ENCODE measurements around the gene PEAK3. TPM values are rescaled to one million over a fixed set of nuclear protein-coding genes. Genes with fewer than 3 reads are reported as not detected.

PEAK3 gene
- polyA plus RNA-seq, 1 of the 3 experiments (the other 2 are of a cell fraction): not detected

DNA sequence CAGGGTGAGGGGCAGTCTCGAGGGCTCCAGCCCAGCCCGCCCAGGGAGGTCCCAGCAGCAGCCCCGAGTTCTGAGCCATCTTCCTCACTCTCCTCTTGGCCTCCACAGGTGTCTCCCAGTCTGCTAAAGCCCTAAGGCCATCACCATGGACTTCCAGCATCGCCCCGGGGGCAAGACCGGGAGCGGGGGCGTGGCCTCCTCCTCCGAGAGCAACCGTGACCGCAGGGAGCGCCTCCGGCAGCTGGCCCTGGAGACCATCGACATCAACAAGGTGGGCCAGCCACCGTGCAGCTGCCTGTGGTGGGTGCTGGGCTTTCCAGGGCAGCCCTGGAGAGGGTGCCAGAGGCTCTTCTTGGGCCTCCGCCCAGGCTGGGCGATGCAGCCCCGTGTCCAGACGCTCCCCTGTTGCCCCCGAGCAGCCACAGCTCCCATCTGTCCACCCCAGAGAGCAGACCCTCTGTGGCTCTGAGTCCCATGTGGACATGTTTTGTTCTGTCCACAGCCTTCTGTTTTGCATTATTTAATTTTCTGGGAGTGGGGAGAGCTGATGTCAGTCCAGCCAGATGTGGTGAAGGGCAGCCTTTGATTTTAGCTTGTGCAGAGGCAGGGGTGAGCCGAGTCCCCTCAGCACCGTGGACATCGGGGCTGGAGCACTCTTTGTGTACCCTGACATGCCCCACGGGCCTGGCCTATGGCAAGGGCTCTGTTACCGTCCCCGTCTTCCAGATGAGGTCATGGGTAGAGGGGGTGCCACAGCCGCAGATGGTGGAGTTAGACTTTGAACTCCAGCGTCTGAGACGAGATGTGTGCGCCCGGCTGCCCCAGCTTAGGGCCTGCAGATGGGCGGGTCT lies 38.5 kb downstream of the PEAK3 start:
- Histone ChIP-seq H3K4me1 (ENCODE audit: control insufficient read depth in 1 of 2, insufficient read depth in 2 of 2, low read depth in 1 of 2, low read length in 1 of 2) (peaks cover 20 to 71% of the 10 kb centered on the region in 2 experiments), H3K79me2 (ENCODE audit: insufficient read depth) (peaks cover 75% of the 10 kb centered on the region), H3K9me2 (no peaks in the 10 kb centered on the region), H4K20me1 (ENCODE audit: insufficient read depth) (peaks cover 76% of the 10 kb centered on the region), H3K4me3 (ENCODE audit: low read depth in 2 of 2, low read length in 1 of 2) (no peak overlapping the region; a peak in 1 of 4 replicates), H3K4me2 (no peak overlapping the region), H2AFZ (ENCODE audit: low read depth) (no peak overlapping the region), H3K9ac (no peak overlapping the region), H3K27ac (ENCODE audit: low read depth in 2 of 2, low read length in 1 of 2) (peak overlapping the region; percentile 13 to 81; a peak in 3 of 4 replicates), H3K27me3 (ENCODE audit: insufficient read depth) (no peaks in the 10 kb centered on the region), H3F3A (replicated peaks; ENCODE audit: insufficient read depth) (peaks cover 12% of the 10 kb centered on the region), H3K9me3 (no peaks in the 10 kb centered on the region), H3K36me3 (replicated peaks in 1 of 2; ENCODE audit: control insufficient read depth in 1 of 2, insufficient read depth in 2 of 2, low read length in 1 of 2) (peaks cover 27 to 45% of the 10 kb centered on the region in 2 experiments)
- TF ChIP-seq RAD21 (IDR thresholded peaks at IDR 0.05; ENCODE audit: low read length) (peak; percentile 64), POLR2AphosphoS5 (IDR thresholded peaks at IDR 0.05; ENCODE audit: low read depth, low read length) (0 out of 2 replicates have a peak, but pooled peaks have one; percentile 10), MAX (IDR thresholded peaks at IDR 0.05; ENCODE audit: low read depth) (no peak), EP300 (IDR thresholded peaks at IDR 0.05; ENCODE audit: borderline replicate concordance in 1 of 2, low read depth in 1 of 2, low read length in 1 of 2) (peak in 1 of 2 experiments; percentile 74; a peak in 2 of 4 replicates), MXI1 (IDR thresholded peaks at IDR 0.05; ENCODE audit: low read depth, low read length) (peak; percentile 91), NRF1 (IDR thresholded peaks at IDR 0.05; ENCODE audit: low read depth, low read length) (no peak), FOXJ3 (CRISPR knock-in tag; IDR thresholded peaks at IDR 0.05) (peak; percentile 67; the same call in 1 of the 2 replicates), JUND (IDR thresholded peaks at IDR 0.05) (no peak), TCF12 (IDR thresholded peaks at IDR 0.05) (peak; percentile 43; the same call in 1 of the 2 replicates), GATA2 (CRISPR knock-in tag; IDR thresholded peaks at IDR 0.05) (no peak), REST (IDR thresholded peaks at IDR 0.05; ENCODE audit: low read depth, low read length) (no peak), SMC3 (IDR thresholded peaks at IDR 0.05; ENCODE audit: low read depth, low read length) (peak; percentile 8; the same call in 1 of the 2 replicates), EZH2phosphoT487 (IDR thresholded peaks at IDR 0.05; ENCODE audit: borderline replicate concordance, low read depth) (no peak), TEAD4 (IDR thresholded peaks at IDR 0.05; ENCODE audit: borderline replicate concordance, insufficient read depth) (no peak), CHD2 (IDR thresholded peaks at IDR 0.05; ENCODE audit: low read length, partially characterized antibody) (peak; percentile 22), FOSL2 (IDR thresholded peaks at IDR 0.05; ENCODE audit: borderline replicate concordance, low read depth) (no peak), SIN3A (IDR thresholded peaks at IDR 0.05; ENCODE audit: borderline replicate concordance, low read depth, low read length) (peak; percentile 49; the same call in 1 of the 2 replicates), RCOR1 (IDR thresholded peaks at IDR 0.05; ENCODE audit: low read length) (peak; percentile 84)
- DNase-seq: peak; percentile 93
- CTCF ChIA-PET: interaction anchor here (0.6 to 10.4 kb wide), 17 partner anchors 10 to 155 kb away, joined by 3 to 121 read pairs (median 6); partner anchors contain the start of genes AP3D1, JSRP1 and LINGO3
- 79% methylated on average over 16 of the region's 32 CpGs for WGBS (ENCODE audit: low lambda C conversion rate)
- POLR2A ChIA-PET: interaction anchor here (0.6 to 3.3 kb wide), 8 partner anchors 11 to 88 kb away, joined by 3 to 33 read pairs (median 4); partner anchors contain the start of gene JSRP1

Data from SK-N-SH (cell line).